SK-MEL-5 (cell line): Measurements from ENCODE around the gene NUTM1. TPM values are rescaled to one million over a fixed set of nuclear protein-coding genes. Genes with fewer than 3 reads are reported as not detected.
"Not testable (repeated sequence)": the region's sequence is repeated elsewhere in the genome, so short reads cannot be mapped to it uniquely, and the experiment has no call there.

Experiments
- DNase-seq: peaks from one replicate; pipeline ENCODE4 v3.0.0-alpha.2; 2016; ENCODE audit warnings: low read depth, low spot score
- in situ Hi-C: cut with HindIII; loops from 2 replicates; pipeline ENCODE4 v1.10.0; 2016; ENCODE audit warnings: low sequenced_read_pairs, high pct_unique_total_duplicates, low pct_unique_long_range_greater_than_20kb
- total RNA-seq: library from RNA; depleted of rRNA; stranded (reverse); fragments of >200 nt; shearing (Covaris generic); gene quantifications from 2 replicates; pipeline ENCODE4 v1.2.3, GENCODE V29; 2014

NUTM1 gene
- total RNA-seq, 1 experiment from 2014 or later, result not detected

GRCh38 chr15:34357653-34358052 lies 14.5 kb downstream of the NUTM1 start:
- no peak for DNase-seq
- in situ Hi-C loops, result no loop called here

- DNase-seq, result peak; percentile 53
- in situ Hi-C loops, result no loop called here
Measured at GRCh38 chr15:34358367-34358766, 15.3 kb downstream of the NUTM1 start.

GRCh38 chr15:34358948-34359347 lies 15.8 kb downstream of the NUTM1 start:
- no peak for DNase-seq
- in situ Hi-C loops, result no loop called here

- in situ Hi-C loops, result no loop called here
- no peak for DNase-seq
Measured at GRCh38 chr15:34359416-34359815, 16.3 kb downstream of the NUTM1 start.

GRCh38 chr15:34360298-34360697 lies 17.2 kb downstream of the NUTM1 start:
- DNase-seq, result no peak
- in situ Hi-C loops, result no loop called here

GRCh38 chr15:34361278-34361677 lies 18.2 kb downstream of the NUTM1 start:
- DNase-seq, result no peak
- in situ Hi-C loops, result no loop called here

GRCh38 chr15:34362047-34362773 lies 19.1 kb downstream of the NUTM1 start:
- in situ Hi-C loops, result no loop called here
- DNase-seq, result no peak

- in situ Hi-C loops, result no loop called here
- DNase-seq, result no peak
Measured at GRCh38 chr15:34364041-34364440, 20.9 kb downstream of the NUTM1 start.

- no peak for DNase-seq
- in situ Hi-C loops, result no loop called here
Measured at GRCh38 chr15:34365091-34365825, 22.1 kb downstream of the NUTM1 start.

- DNase-seq, result no peak
- in situ Hi-C loops, result no loop called here
Measured at GRCh38 chr15:34365836-34366235, 22.7 kb downstream of the NUTM1 start.

- in situ Hi-C loops, result no loop called here
- peak; percentile 39 for DNase-seq
Measured at GRCh38 chr15:34366271-34367065, 23.4 kb downstream of the NUTM1 start.

GRCh38 chr15:34367101-34368081 lies 24.3 kb downstream of the NUTM1 start, which contains the start of gene LPCAT4:
Gene LPCAT4 (minus strand): TSS chr15:34367196. CDS start chr15:34367100, 96 bp downstream.
- in situ Hi-C loops, result no loop called here
- DNase-seq, result peak; percentile 82

- in situ Hi-C loops, result no loop called here
- no peak for DNase-seq
Measured at GRCh38 chr15:34370129-34370528, 27.0 kb downstream of the NUTM1 start.

- DNase-seq, result no peak
- in situ Hi-C loops, result no loop called here
Measured at GRCh38 chr15:34370643-34371042, 27.5 kb downstream of the NUTM1 start.

GRCh38 chr15:34373951-34374350 lies 30.8 kb downstream of the NUTM1 start:
- in situ Hi-C loops, result no loop called here
- no peak for DNase-seq

- in situ Hi-C loops, result no loop called here
- no peak for DNase-seq
Measured at GRCh38 chr15:34374816-34375215, 31.7 kb downstream of the NUTM1 start.

- DNase-seq, in situ Hi-C loops: not testable (repeated sequence)
Measured at GRCh38 chr15:34375541-34375940, 32.4 kb downstream of the NUTM1 start.
